Heart left ventricle (tissue), 16 donors: ENCODE data around the gene CCDC183. TPM values are rescaled to one million over a fixed set of nuclear protein-coding genes. Genes with fewer than 3 reads are reported as not detected.
"Not testable (repeated sequence)": the region's sequence is repeated elsewhere in the genome, so short reads cannot be mapped to it uniquely, and the experiment has no call there.

ENCODE experiments used
- ATAC-seq, 4 donors: fragments of 200-7000 bp; cut with Tn5 transposase; one replicate each; pipeline ENCODE4 v1.9.1; 2020 to 2022; ENCODE audit warnings: moderate library complexity in 4 of 4, mild to moderate bottlenecking in 3 of 4, moderate number of reproducible peaks in 1 of 4
- DNase-seq, 5 donors: peaks; one replicate each; pipeline ENCODE4 v3.0.0-alpha.2; 2020
- H3K27ac ChIP-seq, 12 donors: fragments of 200-600 bp; sonication (generic) in 4 of 12; one replicate each; pipeline versions ENCODE4 v1.5.0 to v1.8.0; 2016 to 2022; ENCODE audit warnings: mild to moderate bottlenecking in 2 of 12
- H3K27me3 ChIP-seq, 9 donors: fragments of 200-600 bp; sonication (generic) in 2 of 9; one replicate each; pipeline versions ENCODE4 v1.5.1 to v1.8.0; 2016 to 2022; ENCODE audit warnings: mild to moderate bottlenecking in 3 of 9
- H3K36me3 ChIP-seq, 9 donors: fragments of 200-600 bp; sonication (generic) in 2 of 9; one replicate each; pipeline versions ENCODE4 v1.5.0 to v1.8.0; 2018 to 2022; ENCODE audit warnings: mild to moderate bottlenecking in 2 of 9
- H3K4me1 ChIP-seq, 12 donors: fragments of 200-600 bp; sonication (generic) in 4 of 12; one replicate each; pipeline versions ENCODE4 v1.5.0 to v1.8.0; 2016 to 2022; ENCODE audit warnings: mild to moderate bottlenecking in 3 of 12
- H3K4me3 ChIP-seq, 12 donors: fragments of 200-600 bp; sonication (generic) in 4 of 12; one replicate each; pipeline versions ENCODE4 v1.5.0 to v1.8.0; 2017 to 2022; ENCODE audit warnings: mild to moderate bottlenecking in 9 of 12, moderate library complexity in 4 of 12
- H3K9me3 ChIP-seq, 12 donors: fragments of 200-600 bp; sonication (generic) in 4 of 12; one replicate each; pipeline versions ENCODE4 v1.5.0 to v1.8.0; 2016 to 2022; ENCODE audit warnings: mild to moderate bottlenecking in 1 of 12
- POLR2A ChIP-seq, 2 donors: fragments of 450-650 bp; IDR thresholded peaks; one replicate each; pipeline ENCODE4 v1.6.1; 2017; ENCODE audit warnings: antibody characterized with exemption in 2 of 2, mild to moderate bottlenecking in 2 of 2, moderate library complexity in 2 of 2
- WGBS, 4 donors: extraction: QIAGEN DNeasy Blood & Tissue Kit in 2 of 4; methylation state at CpG; one replicate each; pipeline versions ENCODE4 v1.1.5 to v1.1.7; 2013 to 2018; 5-methylcytosine and 5-hydroxymethylcytosine counted together
- intact Hi-C, 10 donors: fragments of 100-400 bp; cut with DNase I; formaldehyde crosslinking; loops; one replicate each; pipeline versions ENCODE4 v1.11.1 to v1.14.2; 2022
- polyA plus RNA-seq, 2 donors: library from polyadenylated mRNA; stranded (reverse); fragments of 200-250 nt; gene quantifications; one replicate each; pipeline ENCODE4 v1.2.3, GENCODE V29; 2013
- total RNA-seq, 9 donors: library from RNA; depleted of rRNA in 2 of 9; stranded (reverse); fragments of >200 nt in 2 of 9; fragmentation: NEBNext Ultra II Directional in 3 of 9; extraction: Animal tissue kit (Norgen Biotek cat#: 25700) in 3 of 9; gene quantifications; one replicate each; pipeline versions ENCODE4 v1.1.0 to v1.2.4, GENCODE V29; 2016 to 2023
- TF ChIP-seq, protein P1 (sequence below), 12 donors: fragments of 200-600 bp; sonication (generic) in 4 of 12; IDR thresholded peaks; one replicate each; pipeline versions ENCODE4 v1.5.0 to v1.8.0; 2018 to 2022; ENCODE audit warnings: antibody characterized with exemption in 12 of 12, mild to moderate bottlenecking in 5 of 12
- donor health status: ischemic (EF 13 %, LVEDD 7.1; RV severe dilation, severe dysfunction).
- donor health status: healthy with polysubstance abuse.
- donor health status: DM: no; HTN: yes; CAD: no.
- donor health status: DM: no; HTN: no; CAD: no.
- donor health status: ischemic (EF 25% LVEDD 6.9; RV normal size, moderate dysfunction).
- donor health status: ischemic (EF 25% LVEDD 5.7; RV mildly dilated, moderate dysfunction).
- donor health status: healthy.
- donor health status: DM: yes; HTN: yes; CAD: no.
- donor health status: ischemic (EF 35%, LVEDD 5.7; RV mildly dilated, moderate dysfunction).
- donor health status: nonischemic (EF 11% LVEDD 7.7; RV severe dilation, severe dysfunction).
- donor health status: DM: yes; HTN: yes; CAD: no.
- donor health status: PGD.
- donor health status: ischemic (EF 29% LVEDD 5.4; RV normal size, mild dysfunction).
- donor health status: nonischemic (EF 23%, LVEDD 6.1; RV moderate dilation, normal function).

CCDC183 gene
- total and polyA plus RNA-seq, 11 donors: 0.32 to 4.7 (median 1.4) TPM

DNA sequence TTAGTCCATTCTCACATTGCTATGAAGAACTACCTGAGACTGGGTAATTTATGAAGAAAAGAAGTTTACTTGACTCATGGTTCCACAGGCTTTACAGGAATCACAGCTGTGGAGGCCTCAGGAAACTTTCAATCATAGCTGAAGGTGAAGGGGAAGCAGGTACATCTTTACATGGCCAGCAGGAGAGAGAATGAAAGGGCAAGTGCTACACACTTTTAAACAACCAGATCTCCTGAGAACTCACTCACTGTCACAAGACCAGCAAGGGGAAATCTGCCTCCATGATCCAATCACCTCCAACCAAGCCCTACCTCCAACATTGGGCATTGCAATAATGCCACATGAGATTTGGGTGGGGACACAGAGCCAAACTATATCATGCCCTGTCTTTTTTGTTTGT is 44.3 kb upstream of the CCDC183 start:
- TF ChIP-seq, protein P1, sequence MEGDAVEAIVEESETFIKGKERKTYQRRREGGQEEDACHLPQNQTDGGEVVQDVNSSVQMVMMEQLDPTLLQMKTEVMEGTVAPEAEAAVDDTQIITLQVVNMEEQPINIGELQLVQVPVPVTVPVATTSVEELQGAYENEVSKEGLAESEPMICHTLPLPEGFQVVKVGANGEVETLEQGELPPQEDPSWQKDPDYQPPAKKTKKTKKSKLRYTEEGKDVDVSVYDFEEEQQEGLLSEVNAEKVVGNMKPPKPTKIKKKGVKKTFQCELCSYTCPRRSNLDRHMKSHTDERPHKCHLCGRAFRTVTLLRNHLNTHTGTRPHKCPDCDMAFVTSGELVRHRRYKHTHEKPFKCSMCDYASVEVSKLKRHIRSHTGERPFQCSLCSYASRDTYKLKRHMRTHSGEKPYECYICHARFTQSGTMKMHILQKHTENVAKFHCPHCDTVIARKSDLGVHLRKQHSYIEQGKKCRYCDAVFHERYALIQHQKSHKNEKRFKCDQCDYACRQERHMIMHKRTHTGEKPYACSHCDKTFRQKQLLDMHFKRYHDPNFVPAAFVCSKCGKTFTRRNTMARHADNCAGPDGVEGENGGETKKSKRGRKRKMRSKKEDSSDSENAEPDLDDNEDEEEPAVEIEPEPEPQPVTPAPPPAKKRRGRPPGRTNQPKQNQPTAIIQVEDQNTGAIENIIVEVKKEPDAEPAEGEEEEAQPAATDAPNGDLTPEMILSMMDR (IDR thresholded peaks at IDR 0.05): no peak
- no peak for TF ChIP-seq POLR2A (IDR thresholded peaks at IDR 0.05)

DNA sequence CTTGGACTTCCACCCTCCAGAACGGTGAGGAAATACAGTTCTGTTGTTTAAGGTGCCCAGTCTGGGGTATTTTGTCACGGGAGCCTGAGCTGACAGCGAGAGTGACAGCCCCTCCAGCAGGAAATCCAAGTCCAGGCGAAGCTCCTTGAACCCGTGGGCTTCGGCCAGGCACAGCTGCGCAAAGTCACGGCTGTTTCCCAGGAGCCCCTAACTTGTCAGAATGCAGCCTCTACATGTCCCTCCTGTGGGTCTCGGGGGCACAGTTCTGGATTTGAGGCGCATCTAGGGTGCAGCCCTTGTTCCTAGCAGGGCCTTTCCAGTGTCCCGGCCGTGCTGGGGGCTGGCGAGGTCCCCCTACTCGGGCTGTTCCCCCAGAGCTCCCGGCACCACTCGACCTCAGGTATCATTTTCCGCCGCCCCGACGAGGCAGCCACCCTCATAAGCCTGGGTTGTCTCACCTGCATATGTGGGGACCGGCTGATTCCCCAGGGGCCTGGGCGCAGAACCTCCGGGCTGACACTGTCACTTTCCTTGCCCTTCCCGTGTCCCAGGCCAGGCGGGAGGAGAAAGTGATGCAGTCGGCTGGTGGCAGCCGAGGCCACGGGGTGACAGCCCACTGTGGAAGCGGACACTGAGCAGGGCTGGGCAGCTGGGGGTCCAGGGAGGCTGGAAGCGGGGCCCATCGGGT is 42.6 kb upstream of the CCDC183 start:
- TF ChIP-seq, protein P1 (IDR thresholded peaks at IDR 0.05): no peak
- no peak for TF ChIP-seq POLR2A (IDR thresholded peaks at IDR 0.05)
- 85 to 91% (median 87%) methylated on average over 25 to 31 of the region's 31 CpGs for WGBS, 4 donors
- no peak overlapping the region for H3K4me3 ChIP-seq
- H3K4me1 ChIP-seq: peaks cover 0 to 22% (median 13%) of the 10 kb centered on the region in 12 donors
- intact Hi-C loops: no loop called here
- peaks cover 0 to 18% (median 0%) of the 10 kb centered on the region in 12 donors for H3K9me3 ChIP-seq
- H3K27ac ChIP-seq: no peak overlapping the region
- H3K27me3 ChIP-seq: no peaks in the 10 kb centered on the region
- peak in 2 of 5 donors; percentile 17 to 51 for DNase-seq
- H3K36me3 ChIP-seq: no peaks in the 10 kb centered on the region
- ATAC-seq: no peak

More for the DNA sequence above, 44.3 kb upstream of the CCDC183 start:
- Histone ChIP-seq H3K27ac (no peak overlapping the region), H3K4me1 (peaks cover 0 to 30% (median 18%) of the 10 kb centered on the region in 12 donors), H3K36me3 (no peaks in the 10 kb centered on the region), H3K4me3 (no peak overlapping the region), H3K27me3 (no peaks in the 10 kb centered on the region), H3K9me3 (peaks cover 0 to 18% (median 0%) of the 10 kb centered on the region in 12 donors)
- intact Hi-C loops: no loop called here
- DNase-seq (peak in 1 of 5 donors; percentile 5), ATAC-seq (no peak)

DNA sequence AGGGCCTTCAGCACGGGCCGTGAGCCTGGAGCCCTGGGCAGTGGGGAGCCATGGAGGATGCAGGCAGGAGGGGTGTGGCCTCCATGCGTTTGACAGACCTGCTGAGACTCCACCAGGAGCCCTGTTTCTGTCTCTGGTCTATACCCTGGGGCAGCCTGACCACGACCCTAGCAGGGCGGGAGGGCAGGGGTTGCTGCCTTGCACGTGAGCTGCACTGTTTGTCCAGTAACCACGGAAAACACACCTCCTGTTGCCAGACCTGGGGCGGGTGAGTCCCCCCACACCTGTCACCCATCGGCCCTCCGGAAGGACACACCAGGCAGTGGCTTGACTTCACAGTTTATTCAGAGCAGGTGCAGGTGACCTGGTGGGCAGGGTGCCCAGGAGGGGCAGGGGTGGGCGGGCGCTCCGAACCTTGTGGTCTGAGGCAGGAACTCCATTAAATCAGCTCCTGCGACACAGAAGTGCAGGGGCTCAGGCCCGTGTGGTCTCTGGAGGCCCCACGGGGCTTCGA is 42.0 kb upstream of the CCDC183 start:
- TF ChIP-seq, protein P1 (IDR thresholded peaks at IDR 0.05): no peak
- TF ChIP-seq POLR2A (IDR thresholded peaks at IDR 0.05): no peak
- Histone ChIP-seq H3K36me3 (no peaks in the 10 kb centered on the region), H3K4me1 (peaks cover 0 to 16% (median 8%) of the 10 kb centered on the region in 12 donors), H3K27me3 (no peaks in the 10 kb centered on the region), H3K9me3 (peaks cover 0 to 18% (median 0%) of the 10 kb centered on the region in 12 donors), H3K4me3 (no peak overlapping the region), H3K27ac (no peak overlapping the region)
- DNase-seq (peak in 2 of 5 donors; percentile 18 to 40), ATAC-seq (no peak)
- intact Hi-C loops: no loop called here
- WGBS, 4 donors: 70 to 91% (median 82%) methylated on average over 9 to 17 of the region's 17 CpGs

DNA sequence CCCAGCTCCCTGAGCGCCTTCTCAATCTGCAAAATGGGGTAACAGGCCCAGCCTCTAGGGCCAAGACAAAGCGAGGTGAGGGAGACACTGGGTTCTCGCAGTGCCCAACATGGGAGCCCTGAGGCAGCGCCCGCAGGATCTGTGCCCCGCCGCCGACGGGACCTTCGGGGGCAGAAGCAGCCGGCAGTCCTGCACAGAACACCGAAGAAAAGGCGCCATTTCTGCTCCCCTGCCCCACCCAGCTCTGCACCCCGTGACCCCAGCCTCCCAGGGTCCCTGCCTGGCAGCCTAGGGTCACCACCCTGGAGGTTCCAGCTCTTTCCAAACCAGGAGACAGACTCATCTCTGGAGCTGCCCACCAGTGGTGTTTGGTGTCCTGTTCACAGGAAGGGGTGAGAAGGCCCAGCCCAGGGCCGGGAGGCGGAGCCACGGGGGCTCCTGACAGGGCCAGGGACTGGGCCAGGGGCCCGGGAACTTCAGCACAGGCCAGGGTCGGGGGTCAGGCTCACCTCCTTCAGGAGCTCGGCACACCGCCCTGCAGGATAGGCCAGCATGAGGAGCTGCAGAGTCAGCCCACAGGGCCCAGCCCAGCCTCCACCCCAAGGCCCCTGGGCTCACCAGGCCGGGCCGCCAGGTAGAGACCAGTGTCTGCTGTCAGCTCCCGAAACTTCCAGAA is 41.4 kb upstream of the CCDC183 start:
- H3K4me3 ChIP-seq: no peak overlapping the region
- H3K27me3 ChIP-seq: no peaks in the 10 kb centered on the region
- no peak for TF ChIP-seq POLR2A (IDR thresholded peaks at IDR 0.05)
- TF ChIP-seq, protein P1 (IDR thresholded peaks at IDR 0.05): no peak
- WGBS, 4 donors: 81 to 95% (median 84%) methylated on average over 17 to 24 of the region's 24 CpGs
- peaks cover 0 to 10% (median 3%) of the 10 kb centered on the region in 12 donors for H3K4me1 ChIP-seq
- H3K27ac ChIP-seq: no peak overlapping the region
- intact Hi-C loops: no loop called here
- DNase-seq (peak in 2 of 5 donors; percentile 12 to 49), ATAC-seq (no peak)
- H3K36me3 ChIP-seq: no peaks in the 10 kb centered on the region
- H3K9me3 ChIP-seq: peaks cover 0 to 18% (median 0%) of the 10 kb centered on the region in 12 donors

DNA sequence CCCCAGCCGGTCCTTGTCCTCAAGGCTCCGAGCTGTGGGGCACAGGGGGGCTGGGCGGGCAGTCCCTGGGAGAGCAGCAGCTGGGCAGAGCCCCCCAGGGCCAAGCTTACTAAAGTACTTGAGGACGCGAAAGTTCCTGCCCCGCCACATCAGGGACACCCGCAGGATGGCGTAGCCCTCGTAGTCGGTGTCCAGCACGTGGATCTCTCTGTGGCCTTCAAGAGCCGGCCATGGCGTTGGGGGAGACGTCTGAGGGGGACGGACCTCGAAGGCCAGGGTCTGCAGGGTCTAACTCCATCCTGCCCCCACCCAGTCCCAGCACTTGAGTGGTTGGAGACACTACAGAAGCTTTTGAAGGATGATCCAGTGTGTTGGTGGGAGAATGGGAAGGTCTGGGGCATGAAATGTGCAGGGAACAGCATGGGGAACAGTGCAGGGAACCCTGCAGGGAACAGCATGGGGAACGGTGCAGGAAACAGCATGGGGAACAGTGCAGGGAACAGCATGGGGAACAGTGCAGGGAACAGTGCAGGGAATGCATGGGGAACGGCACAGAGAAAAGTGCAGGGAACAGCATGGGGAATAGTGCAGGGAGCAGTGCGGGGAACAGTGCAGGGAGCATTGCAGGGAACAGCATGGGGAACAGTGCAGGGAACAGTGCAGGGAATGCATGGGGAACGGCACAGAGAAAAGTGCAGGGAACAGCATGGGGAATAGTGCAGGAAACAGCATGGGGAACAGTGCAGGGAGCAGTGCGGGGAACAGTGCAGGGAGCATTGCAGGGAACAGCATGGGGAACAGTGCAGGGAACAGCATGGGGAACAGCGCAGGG is 40.6 kb upstream of the CCDC183 start:
- H3K27me3 ChIP-seq, intact Hi-C loops, ATAC-seq, H3K4me1 ChIP-seq, H3K4me3 ChIP-seq, H3K36me3 ChIP-seq, H3K27ac ChIP-seq: not testable (repeated sequence)
- 91 to 93% (median 92%) methylated on average over 20 to 22 of the region's 22 CpGs for WGBS, 4 donors
- peak in 2 of 5 donors; percentile 6 to 25 for DNase-seq
- peaks cover 0 to 18% (median 0%) of the 10 kb centered on the region in 12 donors for H3K9me3 ChIP-seq
